Activated CD4-positive, alpha-beta T cell treated with anti-CD3 and anti-CD28 coated beads, Interleukin-2, Interleukin-4, amounts not matched to agents 100 ng/mL and 50 ng/mL, durations not matched to agents 16 hours and 8 hours (primary cell): ENCODE results near the gene PEX6.

Experiments used
- DNase-seq: peaks from one replicate; pipeline ENCODE4 v3.0.0-alpha.2; 2020; ENCODE audit warnings: low spot score

PEX6 gene, protein sequence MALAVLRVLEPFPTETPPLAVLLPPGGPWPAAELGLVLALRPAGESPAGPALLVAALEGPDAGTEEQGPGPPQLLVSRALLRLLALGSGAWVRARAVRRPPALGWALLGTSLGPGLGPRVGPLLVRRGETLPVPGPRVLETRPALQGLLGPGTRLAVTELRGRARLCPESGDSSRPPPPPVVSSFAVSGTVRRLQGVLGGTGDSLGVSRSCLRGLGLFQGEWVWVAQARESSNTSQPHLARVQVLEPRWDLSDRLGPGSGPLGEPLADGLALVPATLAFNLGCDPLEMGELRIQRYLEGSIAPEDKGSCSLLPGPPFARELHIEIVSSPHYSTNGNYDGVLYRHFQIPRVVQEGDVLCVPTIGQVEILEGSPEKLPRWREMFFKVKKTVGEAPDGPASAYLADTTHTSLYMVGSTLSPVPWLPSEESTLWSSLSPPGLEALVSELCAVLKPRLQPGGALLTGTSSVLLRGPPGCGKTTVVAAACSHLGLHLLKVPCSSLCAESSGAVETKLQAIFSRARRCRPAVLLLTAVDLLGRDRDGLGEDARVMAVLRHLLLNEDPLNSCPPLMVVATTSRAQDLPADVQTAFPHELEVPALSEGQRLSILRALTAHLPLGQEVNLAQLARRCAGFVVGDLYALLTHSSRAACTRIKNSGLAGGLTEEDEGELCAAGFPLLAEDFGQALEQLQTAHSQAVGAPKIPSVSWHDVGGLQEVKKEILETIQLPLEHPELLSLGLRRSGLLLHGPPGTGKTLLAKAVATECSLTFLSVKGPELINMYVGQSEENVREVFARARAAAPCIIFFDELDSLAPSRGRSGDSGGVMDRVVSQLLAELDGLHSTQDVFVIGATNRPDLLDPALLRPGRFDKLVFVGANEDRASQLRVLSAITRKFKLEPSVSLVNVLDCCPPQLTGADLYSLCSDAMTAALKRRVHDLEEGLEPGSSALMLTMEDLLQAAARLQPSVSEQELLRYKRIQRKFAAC

GRCh38 chr6:42978839-42979522 lies at the start of gene PEX6:
Gene PEX6, minus strand, starts transcription at chr6:42979181. Its CDS starts 31 bp downstream, at chr6:42979150.
- DNase-seq, result peak; percentile 97

- no peak for DNase-seq
Observed at GRCh38 chr6:43026365-43026764, 47.4 kb upstream of the PEX6 start.

GRCh38 chr6:43024436-43024835 lies 45.5 kb upstream of the PEX6 start:
- peak; percentile 48 for DNase-seq

DNA sequence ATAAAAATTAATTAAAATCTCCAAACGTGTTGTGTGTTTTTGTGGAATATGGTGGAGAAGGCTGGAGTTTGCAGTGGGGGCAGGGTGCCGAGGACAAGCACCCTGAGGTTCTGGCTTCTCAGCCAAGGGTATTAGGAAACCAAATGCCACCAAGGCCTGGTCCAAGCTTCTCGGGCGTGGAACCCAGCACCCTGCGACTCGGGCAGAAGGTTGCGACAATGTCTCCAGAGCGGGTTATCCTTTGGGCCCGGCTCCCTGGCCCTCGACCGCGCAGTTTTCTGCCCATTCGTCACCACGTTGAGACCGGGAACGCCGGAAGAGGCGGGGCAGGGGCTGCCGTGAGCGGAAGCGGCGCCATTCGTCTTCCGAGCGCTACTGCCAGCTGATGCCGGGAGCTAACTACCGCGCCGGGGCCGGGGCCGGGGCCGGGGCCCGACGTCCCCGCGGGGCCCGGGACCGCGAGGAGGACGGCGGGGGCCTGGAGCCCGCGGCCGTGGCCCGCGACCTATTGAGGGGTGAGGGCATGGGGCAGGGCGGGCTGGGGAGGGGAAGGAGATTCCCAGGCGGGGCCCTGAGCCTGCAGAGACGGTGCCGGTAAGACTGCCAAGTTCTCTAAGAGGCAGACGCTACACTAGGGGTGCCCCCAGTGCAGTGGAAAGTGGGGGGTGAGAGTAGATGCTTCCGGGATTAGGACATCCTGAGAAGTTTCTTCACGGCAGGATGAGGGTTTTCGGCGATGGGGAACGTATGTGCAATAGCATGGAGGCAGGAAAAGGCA lies 42.5 kb upstream of the PEX6 start, which contains the start of gene RRP36:
Gene RRP36, plus strand, starts transcription at position 354 of the 778 bp plus-strand sequence. Its CDS starts 32 bp downstream, at position 386.
- DNase-seq, result peak; percentile 81

DNA sequence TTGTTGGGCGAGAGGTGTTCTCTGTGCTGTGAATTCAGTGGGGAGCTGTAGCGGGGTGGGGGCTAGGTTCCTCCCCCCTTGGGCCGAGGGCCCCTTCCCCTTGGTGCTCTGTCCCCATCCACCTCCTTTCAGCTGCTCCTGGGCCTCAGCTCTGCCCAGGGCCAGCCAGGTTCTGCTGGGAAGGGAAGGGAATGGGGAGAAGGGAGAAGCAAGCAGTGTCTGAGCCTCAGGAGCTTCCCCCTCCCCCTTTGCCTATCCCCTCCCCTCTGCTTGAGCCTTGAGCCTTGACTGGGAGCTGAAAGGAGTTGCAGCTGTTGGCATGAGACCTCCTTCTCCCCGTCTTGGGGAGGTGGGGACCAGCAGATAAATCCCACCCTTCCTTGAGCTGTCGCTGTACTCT lies 41.9 kb upstream of the PEX6 start:
- no peak for DNase-seq

DNA sequence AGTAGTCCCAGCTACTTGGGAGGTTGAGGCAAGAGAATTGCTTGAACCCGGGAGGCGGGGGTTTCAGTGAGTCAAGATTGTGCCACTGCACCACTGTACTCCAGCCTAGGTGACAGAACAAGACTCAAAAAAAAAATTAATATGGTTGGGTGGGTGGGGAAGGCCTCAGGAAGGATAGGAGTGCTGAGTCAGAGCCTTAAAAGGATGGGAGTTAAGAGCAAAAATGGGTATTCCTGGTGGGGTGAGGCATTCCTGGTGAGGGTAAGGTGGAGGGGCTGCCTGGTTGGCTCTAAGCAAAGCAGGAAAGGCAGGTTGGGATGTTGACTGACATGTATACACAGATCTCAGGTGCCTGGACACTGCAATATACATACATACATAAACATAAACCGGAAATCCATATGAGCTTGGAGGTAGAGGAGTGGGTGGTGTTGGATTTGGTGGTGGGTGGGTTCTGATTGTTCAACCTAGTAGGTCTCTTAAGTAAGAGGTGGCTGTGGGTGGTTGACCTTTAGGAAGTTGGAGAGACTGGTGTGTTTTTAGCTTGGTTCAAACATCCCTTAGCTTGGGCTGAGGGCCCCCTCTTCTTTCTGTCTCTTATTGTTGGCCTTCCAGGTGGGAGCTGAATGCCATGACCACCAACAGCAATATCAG lies 41.2 kb upstream of the PEX6 start:
- no peak for DNase-seq

DNA sequence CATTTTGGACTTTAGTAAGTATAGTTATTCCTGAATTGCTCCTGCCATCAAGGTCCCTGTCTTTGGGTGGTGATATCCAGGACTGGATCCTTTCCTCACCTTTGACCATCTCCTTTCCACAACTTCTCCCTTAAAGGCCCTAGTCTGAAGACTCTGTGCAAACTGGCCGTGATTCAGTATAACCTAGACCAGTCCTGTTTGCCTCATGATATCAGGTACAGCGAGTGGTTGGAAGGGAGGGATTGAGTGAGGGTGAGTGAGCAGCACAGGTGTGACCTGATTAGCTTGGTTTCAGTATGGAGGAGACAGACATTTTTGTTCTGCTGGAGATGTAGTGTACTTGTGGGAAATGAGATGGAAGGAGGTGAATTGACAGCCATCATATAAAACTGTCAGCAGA lies 40.2 kb upstream of the PEX6 start:
- no peak for DNase-seq

GRCh38 chr6:43016943-43017334 lies 38.0 kb upstream of the PEX6 start:
- DNase-seq, result no peak

DNA sequence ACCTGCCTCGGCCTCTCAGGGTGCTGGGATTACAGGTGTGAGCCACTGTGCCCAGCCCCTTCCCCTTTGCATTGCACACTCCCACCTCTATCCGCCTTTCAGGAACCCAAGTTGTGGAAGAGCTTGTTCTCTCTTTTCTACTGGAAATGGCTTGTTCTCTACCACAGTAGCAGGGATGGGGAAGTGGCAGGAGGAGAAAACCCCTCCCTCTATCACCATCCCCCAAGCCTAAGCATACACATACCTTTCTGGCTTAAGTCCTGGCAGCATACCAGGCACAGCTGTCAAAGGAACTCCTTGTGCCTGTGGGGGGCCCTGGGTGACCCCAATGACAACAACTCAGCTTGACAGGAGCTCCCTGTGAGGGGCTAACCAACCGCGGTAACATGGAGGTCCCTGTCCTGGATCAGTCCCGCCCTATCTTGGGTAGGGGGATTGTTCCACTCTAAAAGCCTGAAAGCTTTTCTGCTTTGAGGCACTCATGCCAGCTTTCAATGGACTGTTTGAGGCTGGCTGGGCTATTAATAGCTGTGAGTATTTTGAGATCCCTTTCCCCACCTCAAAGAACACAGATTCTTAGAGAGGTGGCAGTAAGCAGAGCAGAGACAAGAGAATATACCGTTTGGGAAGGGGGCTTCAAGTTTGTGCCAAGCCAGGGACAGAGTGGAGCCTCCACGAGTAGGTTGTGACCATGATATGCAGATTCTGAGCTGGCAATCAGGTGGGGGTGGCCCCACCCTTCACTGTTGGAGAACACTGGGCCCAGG lies 37.4 kb upstream of the PEX6 start:
- no peak for DNase-seq

DNA sequence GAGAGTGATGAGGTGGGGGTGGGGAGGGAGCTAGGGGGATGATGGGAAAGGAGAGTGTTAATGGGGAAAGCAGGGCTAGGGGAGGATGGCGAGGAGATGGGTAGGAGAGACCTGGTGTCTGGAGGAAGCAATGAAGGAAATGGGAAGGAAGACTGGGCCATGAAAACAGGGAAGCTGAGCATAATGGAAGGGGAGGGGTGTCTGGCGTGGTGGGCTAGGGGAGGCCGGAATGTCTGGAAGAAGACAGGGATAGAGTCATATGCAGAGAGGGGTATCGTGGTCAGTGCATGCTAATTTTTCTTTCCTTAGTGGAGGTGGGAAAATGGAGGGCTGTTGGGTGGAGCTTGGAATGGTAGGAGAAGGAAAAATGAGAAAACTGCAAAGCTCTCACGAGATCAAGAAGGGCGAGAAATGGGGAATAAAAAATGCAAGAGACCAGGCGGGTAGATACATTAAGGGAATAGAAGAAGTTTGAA lies 35.5 kb upstream of the PEX6 start:
- DNase-seq, result no peak

- peak; percentile 100 for DNase-seq
Observed at GRCh38 chr6:43013843-43014433, 35.0 kb upstream of the PEX6 start, which contains the start of the genes KLHDC3 and MEA1. Gene KLHDC3, plus strand, starts transcription at chr6:43014249. Its CDS starts 2,944 bp downstream, at chr6:43017193. Gene MEA1, minus strand, starts transcription at chr6:43013946. Its CDS starts 133 bp downstream, at chr6:43013813.

- no peak for DNase-seq
Observed at GRCh38 chr6:43013097-43013842, 34.3 kb upstream of the PEX6 start.

DNA sequence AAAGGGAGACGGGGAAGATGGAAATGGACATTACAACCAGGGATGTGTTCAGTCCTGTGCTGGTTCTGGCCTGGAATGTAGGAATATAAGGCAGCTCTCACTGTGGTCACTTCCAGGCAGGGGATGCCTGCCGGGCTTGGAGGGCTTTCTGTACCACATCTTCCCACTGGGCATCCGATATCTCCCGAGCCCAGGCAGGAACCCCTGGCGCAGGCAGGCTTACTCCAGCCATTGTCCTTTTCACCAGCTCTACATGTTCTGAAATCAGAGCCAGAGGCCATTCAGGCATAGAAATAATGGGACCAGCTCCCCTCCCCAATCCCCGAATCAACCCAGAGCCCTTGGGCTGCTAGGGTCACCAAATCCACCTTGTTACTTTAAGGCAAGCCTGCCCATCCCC lies 33.4 kb upstream of the PEX6 start:
- no peak for DNase-seq

DNA sequence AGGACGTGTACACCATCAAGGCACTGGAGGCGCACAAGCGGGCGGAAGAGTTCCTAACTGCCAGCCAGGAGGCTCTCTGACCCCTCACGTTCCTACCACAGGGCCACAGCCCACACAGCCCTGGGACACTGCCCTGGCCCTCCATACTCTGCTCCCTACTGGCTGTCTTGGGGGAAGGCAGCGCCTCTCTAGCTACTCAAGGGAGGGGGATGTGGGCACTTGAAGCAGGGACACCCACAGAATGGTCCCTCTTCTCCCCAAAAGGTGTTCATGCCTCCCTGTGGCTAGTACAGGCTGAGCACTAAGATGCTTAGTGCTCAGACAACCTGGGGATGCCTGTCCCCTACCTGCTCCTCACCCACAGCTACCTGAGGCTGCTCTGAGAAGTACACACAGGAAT lies 32.2 kb upstream of the PEX6 start:
- DNase-seq, result no peak

GRCh38 chr6:43009124-43009523 lies 30.1 kb upstream of the PEX6 start:
- peak; percentile 32 for DNase-seq

DNA sequence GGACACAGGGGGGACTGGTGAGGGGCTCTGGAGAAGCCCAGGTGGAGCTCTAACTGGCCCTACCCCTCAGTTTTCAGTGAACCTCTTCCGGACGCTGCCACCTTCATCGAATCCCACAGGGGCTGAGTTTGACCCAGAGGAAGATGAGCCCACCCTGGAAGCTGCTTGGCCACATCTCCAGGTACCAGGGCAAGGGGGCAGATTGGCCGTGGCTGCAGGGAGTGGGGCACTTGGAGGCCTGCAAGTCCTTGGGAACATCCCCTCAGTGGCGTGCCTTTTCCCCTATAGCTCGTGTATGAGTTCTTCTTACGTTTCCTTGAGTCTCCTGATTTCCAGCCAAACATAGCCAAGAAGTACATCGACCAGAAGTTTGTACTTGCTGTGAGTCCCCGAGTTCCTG lies 28.1 kb upstream of the PEX6 start:
- DNase-seq, result no peak

- DNase-seq, result no peak
Observed at GRCh38 chr6:43006251-43006650, 27.3 kb upstream of the PEX6 start.

DNA sequence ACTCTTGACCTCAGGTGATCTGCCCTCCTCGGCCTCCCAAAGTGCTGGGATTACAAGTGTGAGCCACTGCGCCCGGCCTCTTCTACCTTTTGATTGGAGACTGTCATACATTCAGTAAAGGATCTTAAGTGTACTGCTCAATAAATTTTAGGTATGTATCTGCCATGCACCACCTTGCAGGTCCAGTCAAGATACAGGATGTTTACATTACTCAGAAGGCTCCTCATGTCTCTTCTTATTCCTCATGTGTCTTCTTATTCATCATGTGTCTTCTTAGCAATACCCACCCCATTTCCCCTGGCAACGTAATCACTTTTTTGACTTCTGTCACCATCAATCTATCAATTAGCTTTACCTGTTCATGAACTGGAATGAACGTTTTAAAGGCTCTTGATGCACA lies 26.9 kb upstream of the PEX6 start:
- no peak for DNase-seq

- DNase-seq, result no peak
Observed at GRCh38 chr6:43001843-43002242, 22.9 kb upstream of the PEX6 start.
